A673 (cell line): Measurements from ENCODE around the gene GFY. TPM values are rescaled to one million over a fixed set of nuclear protein-coding genes. Genes with fewer than 3 reads are reported as not detected.

Source experiments
- total RNA-seq: library from RNA; stranded (reverse); gene quantifications from 2 replicates; pipeline ENCODE4 v1.2.3, GENCODE V29; 2021

The GFY gene
- total RNA-seq, 1 experiment from 2014 or later: not detected

Other genes starting within 250 kb of the GFY start
- gene SLC6A16, start 100.2 kb upstream of the GFY start, total RNA-seq: 3.7 and 4.4 TPM in 2 replicates
- not detected in 2 replicates for gene CD37, start 90.0 kb upstream of the GFY start, total RNA-seq
- 121 and 125 TPM in 2 replicates for gene TEAD2, start 63.0 kb upstream of the GFY start, total RNA-seq
- 1.2 and 1.6 TPM in 2 replicates for gene DKKL1, start 61.5 kb upstream of the GFY start, total RNA-seq
- gene KASH5, start 37.1 kb upstream of the GFY start, total RNA-seq: 0.37 TPM in 1 of 2 replicates, not detected in the other
- not detected in 2 replicates for gene PTH2, start 1.9 kb upstream of the GFY start, total RNA-seq
- 1.7 and 1.8 TPM in 2 replicates for gene SLC17A7, start 16.1 kb downstream of the GFY start, total RNA-seq
- gene PIH1D1, start 26.4 kb downstream of the GFY start, total RNA-seq: 122 and 131 TPM in 2 replicates
- 22.6 and 23.2 TPM in 2 replicates for gene ALDH16A1, start 27.8 kb downstream of the GFY start, total RNA-seq
- gene FLT3LG, start 48.8 kb downstream of the GFY start, total RNA-seq: 6.5 and 6.9 TPM in 2 replicates
- 2,390 and 2,393 TPM in 2 replicates for gene RPL13A, start 62.2 kb downstream of the GFY start, total RNA-seq
- 2,088 and 2,093 TPM in 2 replicates for gene RPS11, start 71.0 kb downstream of the GFY start, total RNA-seq
- gene FCGRT, start 87.3 kb downstream of the GFY start, total RNA-seq: 396 and 482 TPM in 2 replicates
- gene RCN3, start 102.6 kb downstream of the GFY start, total RNA-seq: 82.9 and 95.3 TPM in 2 replicates
- 169 and 178 TPM in 2 replicates for gene NOSIP, start 155.2 kb downstream of the GFY start, total RNA-seq
- gene PRRG2, start 155.9 kb downstream of the GFY start, total RNA-seq: 1.5 and 1.9 TPM in 2 replicates
- 51.4 and 54.0 TPM in 2 replicates for gene PRR12, start 165.8 kb downstream of the GFY start, total RNA-seq
- 27.6 and 32.4 TPM in 2 replicates for gene RRAS, start 214.8 kb downstream of the GFY start, total RNA-seq
- 92.7 and 98.2 TPM in 2 replicates for gene SCAF1, start 216.8 kb downstream of the GFY start, total RNA-seq
- gene IRF3, start 240.5 kb downstream of the GFY start, total RNA-seq: 81.7 and 88.0 TPM in 2 replicates
- gene BCL2L12, start 240.5 kb downstream of the GFY start, total RNA-seq: 97.4 and 99.1 TPM in 2 replicates